ENCODE results near the gene SNX15.
A peak's percentile ranks its signal among the peaks of the same experiment; 100 is the strongest.
"Not testable (repeated sequence)": the region's sequence is repeated elsewhere in the genome, so short reads cannot be mapped to it uniquely, and the experiment has no call there.

SNX15 gene

GRCh38 chr11:65027213-65028067 lies at the start of gene SNX15:
TSS of gene SNX15 (plus strand) at chr11:65027439. CDS start at chr11:65027538, 99 bp downstream.
- peak; percentile 96 for DNase-seq (ENCODE audit: low read depth)

- DNase-seq (ENCODE audit: low read depth): not testable (repeated sequence)
These were observed 43.9 kb upstream of the SNX15 start for GRCh38 chr11:64983339-64983738.

- DNase-seq (ENCODE audit: low read depth): no peak
These were observed 39.0 kb upstream of the SNX15 start for GRCh38 chr11:64987998-64988854.

GRCh38 chr11:64989416-64989815 lies 37.8 kb upstream of the SNX15 start:
- DNase-seq (ENCODE audit: low read depth): no peak

GRCh38 chr11:64990222-64990923 lies 36.9 kb upstream of the SNX15 start:
- DNase-seq (ENCODE audit: low read depth): peak; percentile 21

- DNase-seq (ENCODE audit: low read depth): no peak
These were observed 32.9 kb upstream of the SNX15 start for GRCh38 chr11:64994318-64994717.

GRCh38 chr11:64996327-64996709 lies 30.9 kb upstream of the SNX15 start:
- no peak for DNase-seq (ENCODE audit: low read depth)

GRCh38 chr11:64996710-64997380 lies 30.4 kb upstream of the SNX15 start, which contains the start of gene BATF2:
TSS of gene BATF2 (minus strand) at chr11:64996971. CDS start at chr11:64996914, 57 bp downstream.
- DNase-seq (ENCODE audit: low read depth): peak; percentile 57

- DNase-seq (ENCODE audit: low read depth): no peak
These were observed 29.1 kb upstream of the SNX15 start for GRCh38 chr11:64998141-64998540.

GRCh38 chr11:64998690-64999431 lies 28.4 kb upstream of the SNX15 start:
- DNase-seq (ENCODE audit: low read depth): no peak

- no peak for DNase-seq (ENCODE audit: low read depth)
These were observed 27.8 kb upstream of the SNX15 start for GRCh38 chr11:64999478-64999877.

GRCh38 chr11:65002706-65003105 lies 24.5 kb upstream of the SNX15 start:
- DNase-seq (ENCODE audit: low read depth): no peak

GRCh38 chr11:65003282-65003681 lies 24.0 kb upstream of the SNX15 start:
- DNase-seq (ENCODE audit: low read depth): peak; percentile 54

- DNase-seq (ENCODE audit: low read depth): not testable (repeated sequence)
These were observed 23.3 kb upstream of the SNX15 start for GRCh38 chr11:65003968-65004367.

- no peak for DNase-seq (ENCODE audit: low read depth)
These were observed 19.2 kb upstream of the SNX15 start for GRCh38 chr11:65008016-65008415.

GRCh38 chr11:65008873-65009272 lies 18.4 kb upstream of the SNX15 start:
- DNase-seq (ENCODE audit: low read depth): no peak

GRCh38 chr11:65013130-65013887 lies 13.9 kb upstream of the SNX15 start:
- peak; percentile 73 for DNase-seq (ENCODE audit: low read depth)

GRCh38 chr11:65013888-65014725 lies 13.1 kb upstream of the SNX15 start, which contains the start of gene ARL2:
TSS of gene ARL2 (plus strand) at chr11:65014160. CDS start at chr11:65014208, 48 bp downstream.
- peak; percentile 79 for DNase-seq (ENCODE audit: low read depth)

- peak; percentile 21 for DNase-seq (ENCODE audit: low read depth)
These were observed 12.5 kb upstream of the SNX15 start for GRCh38 chr11:65014726-65015227.

All from amniotic epithelial cell (primary cell).